Heart left ventricle (tissue), 16 donors: Measurements from ENCODE around the gene TMEM91. TPM values are rescaled to one million over a fixed set of nuclear protein-coding genes. Genes with fewer than 3 reads are reported as not detected.

Source experiments
- ATAC-seq, 4 donors: fragments of 200-7000 bp; cut with Tn5 transposase; one replicate each; pipeline ENCODE4 v1.9.1; 2020 to 2022; ENCODE audit warnings: moderate library complexity in 4 of 4, mild to moderate bottlenecking in 3 of 4, moderate number of reproducible peaks in 1 of 4
- DNase-seq, 5 donors: peaks; one replicate each; pipeline ENCODE4 v3.0.0-alpha.2; 2020
- H3K27ac ChIP-seq, 12 donors: fragments of 200-600 bp; sonication (generic) in 4 of 12; one replicate each; pipeline versions ENCODE4 v1.5.0 to v1.8.0; 2016 to 2022; ENCODE audit warnings: mild to moderate bottlenecking in 2 of 12
- H3K27me3 ChIP-seq, 9 donors: fragments of 200-600 bp; sonication (generic) in 2 of 9; one replicate each; pipeline versions ENCODE4 v1.5.1 to v1.8.0; 2016 to 2022; ENCODE audit warnings: mild to moderate bottlenecking in 3 of 9
- H3K36me3 ChIP-seq, 9 donors: fragments of 200-600 bp; sonication (generic) in 2 of 9; one replicate each; pipeline versions ENCODE4 v1.5.0 to v1.8.0; 2018 to 2022; ENCODE audit warnings: mild to moderate bottlenecking in 2 of 9
- H3K4me1 ChIP-seq, 12 donors: fragments of 200-600 bp; sonication (generic) in 4 of 12; one replicate each; pipeline versions ENCODE4 v1.5.0 to v1.8.0; 2016 to 2022; ENCODE audit warnings: mild to moderate bottlenecking in 3 of 12
- H3K4me3 ChIP-seq, 12 donors: fragments of 200-600 bp; sonication (generic) in 4 of 12; one replicate each; pipeline versions ENCODE4 v1.5.0 to v1.8.0; 2017 to 2022; ENCODE audit warnings: mild to moderate bottlenecking in 9 of 12, moderate library complexity in 4 of 12
- H3K9me3 ChIP-seq, 12 donors: fragments of 200-600 bp; sonication (generic) in 4 of 12; one replicate each; pipeline versions ENCODE4 v1.5.0 to v1.8.0; 2016 to 2022; ENCODE audit warnings: mild to moderate bottlenecking in 1 of 12
- POLR2A ChIP-seq, 2 donors: fragments of 450-650 bp; IDR thresholded peaks; one replicate each; pipeline ENCODE4 v1.6.1; 2017; ENCODE audit warnings: antibody characterized with exemption in 2 of 2, mild to moderate bottlenecking in 2 of 2, moderate library complexity in 2 of 2
- WGBS, 4 donors: extraction: QIAGEN DNeasy Blood & Tissue Kit in 2 of 4; methylation state at CpG; one replicate each; pipeline versions ENCODE4 v1.1.5 to v1.1.7; 2013 to 2018; 5-methylcytosine and 5-hydroxymethylcytosine counted together
- intact Hi-C, 10 donors: fragments of 100-400 bp; cut with DNase I; formaldehyde crosslinking; loops; one replicate each; pipeline versions ENCODE4 v1.11.1 to v1.14.2; 2022
- polyA plus RNA-seq, 2 donors: library from polyadenylated mRNA; stranded (reverse); fragments of 200-250 nt; gene quantifications; one replicate each; pipeline ENCODE4 v1.2.3, GENCODE V29; 2013
- total RNA-seq, 9 donors: library from RNA; depleted of rRNA in 2 of 9; stranded (reverse); fragments of >200 nt in 2 of 9; fragmentation: NEBNext Ultra II Directional in 3 of 9; extraction: Animal tissue kit (Norgen Biotek cat#: 25700) in 3 of 9; gene quantifications; one replicate each; pipeline versions ENCODE4 v1.1.0 to v1.2.4, GENCODE V29; 2016 to 2023
- TF ChIP-seq, protein P1 (sequence below), 12 donors: fragments of 200-600 bp; sonication (generic) in 4 of 12; IDR thresholded peaks; one replicate each; pipeline versions ENCODE4 v1.5.0 to v1.8.0; 2018 to 2022; ENCODE audit warnings: antibody characterized with exemption in 12 of 12, mild to moderate bottlenecking in 5 of 12
- donor health status: ischemic (EF 13 %, LVEDD 7.1; RV severe dilation, severe dysfunction).
- donor health status: healthy with polysubstance abuse.
- donor health status: DM: no; HTN: yes; CAD: no.
- donor health status: DM: no; HTN: no; CAD: no.
- donor health status: ischemic (EF 25% LVEDD 6.9; RV normal size, moderate dysfunction).
- donor health status: ischemic (EF 25% LVEDD 5.7; RV mildly dilated, moderate dysfunction).
- donor health status: healthy.
- donor health status: DM: yes; HTN: yes; CAD: no.
- donor health status: ischemic (EF 35%, LVEDD 5.7; RV mildly dilated, moderate dysfunction).
- donor health status: nonischemic (EF 11% LVEDD 7.7; RV severe dilation, severe dysfunction).
- donor health status: DM: yes; HTN: yes; CAD: no.
- donor health status: PGD.
- donor health status: ischemic (EF 29% LVEDD 5.4; RV normal size, mild dysfunction).
- donor health status: nonischemic (EF 23%, LVEDD 6.1; RV moderate dilation, normal function).

The TMEM91 gene
- total and polyA plus RNA-seq, 11 donors: 1.0 to 6.7 (median 2.5) TPM

DNA sequence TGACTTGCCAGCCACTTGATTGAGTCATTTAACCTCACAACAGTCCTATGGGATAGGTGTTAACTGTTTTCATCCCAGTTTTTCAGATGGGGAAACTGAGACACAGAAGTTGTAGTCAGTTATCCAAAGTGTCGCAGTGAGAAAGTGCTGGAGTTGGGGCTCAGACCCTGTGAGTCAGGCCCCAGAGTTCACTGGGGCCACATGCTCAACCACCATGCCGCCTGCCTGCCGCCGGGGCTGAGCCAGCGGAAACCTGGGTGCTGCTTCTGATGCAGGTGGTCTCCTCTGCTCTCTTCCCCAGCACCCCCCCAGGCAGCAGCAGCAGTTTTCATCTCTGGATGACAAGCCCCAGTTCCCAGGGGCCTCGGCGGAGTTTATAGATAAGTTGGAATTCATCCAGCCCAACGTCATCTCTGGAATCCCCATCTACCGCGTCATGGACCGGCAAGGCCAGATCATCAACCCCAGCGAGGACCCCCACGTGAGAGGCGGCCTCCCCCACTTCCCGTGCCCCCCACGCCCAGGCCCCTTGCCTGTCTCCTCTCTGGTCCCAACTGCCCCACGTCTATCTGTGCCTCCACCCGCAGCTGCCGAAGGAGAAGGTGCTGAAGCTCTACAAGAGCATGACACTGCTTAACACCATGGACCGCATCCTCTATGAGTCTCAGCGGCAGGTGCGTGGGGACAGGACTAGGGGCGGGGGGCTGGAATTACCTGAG lies 34.2 kb downstream of the TMEM91 start:
- peak overlapping the region in 11 of 12 donors; percentile 55 to 88 (median 79) for H3K27ac ChIP-seq
- ATAC-seq (no peak), DNase-seq (no peak)
- H3K4me3 ChIP-seq: no peak overlapping the region
- H3K9me3 ChIP-seq: no peaks in the 10 kb centered on the region
- intact Hi-C loops: loop anchor here in 1 of 10 donors (2.0 kb wide), 1 partner anchor 16 kb away; the partner anchor contains the start of gene B3GNT8
- peaks cover 0 to 74% (median 62%) of the 10 kb centered on the region in 12 donors for H3K4me1 ChIP-seq
- TF ChIP-seq POLR2A (IDR thresholded peaks at IDR 0.05): no peak
- TF ChIP-seq, protein P1, sequence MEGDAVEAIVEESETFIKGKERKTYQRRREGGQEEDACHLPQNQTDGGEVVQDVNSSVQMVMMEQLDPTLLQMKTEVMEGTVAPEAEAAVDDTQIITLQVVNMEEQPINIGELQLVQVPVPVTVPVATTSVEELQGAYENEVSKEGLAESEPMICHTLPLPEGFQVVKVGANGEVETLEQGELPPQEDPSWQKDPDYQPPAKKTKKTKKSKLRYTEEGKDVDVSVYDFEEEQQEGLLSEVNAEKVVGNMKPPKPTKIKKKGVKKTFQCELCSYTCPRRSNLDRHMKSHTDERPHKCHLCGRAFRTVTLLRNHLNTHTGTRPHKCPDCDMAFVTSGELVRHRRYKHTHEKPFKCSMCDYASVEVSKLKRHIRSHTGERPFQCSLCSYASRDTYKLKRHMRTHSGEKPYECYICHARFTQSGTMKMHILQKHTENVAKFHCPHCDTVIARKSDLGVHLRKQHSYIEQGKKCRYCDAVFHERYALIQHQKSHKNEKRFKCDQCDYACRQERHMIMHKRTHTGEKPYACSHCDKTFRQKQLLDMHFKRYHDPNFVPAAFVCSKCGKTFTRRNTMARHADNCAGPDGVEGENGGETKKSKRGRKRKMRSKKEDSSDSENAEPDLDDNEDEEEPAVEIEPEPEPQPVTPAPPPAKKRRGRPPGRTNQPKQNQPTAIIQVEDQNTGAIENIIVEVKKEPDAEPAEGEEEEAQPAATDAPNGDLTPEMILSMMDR (IDR thresholded peaks at IDR 0.05): no peak
- WGBS, 4 donors: 63 to 70% (median 67%) methylated on average over 21 to 23 of the region's 23 CpGs
- peaks cover 0 to 45% (median 28%) of the 10 kb centered on the region in 9 donors for H3K36me3 ChIP-seq
- no peaks in the 10 kb centered on the region for H3K27me3 ChIP-seq

DNA sequence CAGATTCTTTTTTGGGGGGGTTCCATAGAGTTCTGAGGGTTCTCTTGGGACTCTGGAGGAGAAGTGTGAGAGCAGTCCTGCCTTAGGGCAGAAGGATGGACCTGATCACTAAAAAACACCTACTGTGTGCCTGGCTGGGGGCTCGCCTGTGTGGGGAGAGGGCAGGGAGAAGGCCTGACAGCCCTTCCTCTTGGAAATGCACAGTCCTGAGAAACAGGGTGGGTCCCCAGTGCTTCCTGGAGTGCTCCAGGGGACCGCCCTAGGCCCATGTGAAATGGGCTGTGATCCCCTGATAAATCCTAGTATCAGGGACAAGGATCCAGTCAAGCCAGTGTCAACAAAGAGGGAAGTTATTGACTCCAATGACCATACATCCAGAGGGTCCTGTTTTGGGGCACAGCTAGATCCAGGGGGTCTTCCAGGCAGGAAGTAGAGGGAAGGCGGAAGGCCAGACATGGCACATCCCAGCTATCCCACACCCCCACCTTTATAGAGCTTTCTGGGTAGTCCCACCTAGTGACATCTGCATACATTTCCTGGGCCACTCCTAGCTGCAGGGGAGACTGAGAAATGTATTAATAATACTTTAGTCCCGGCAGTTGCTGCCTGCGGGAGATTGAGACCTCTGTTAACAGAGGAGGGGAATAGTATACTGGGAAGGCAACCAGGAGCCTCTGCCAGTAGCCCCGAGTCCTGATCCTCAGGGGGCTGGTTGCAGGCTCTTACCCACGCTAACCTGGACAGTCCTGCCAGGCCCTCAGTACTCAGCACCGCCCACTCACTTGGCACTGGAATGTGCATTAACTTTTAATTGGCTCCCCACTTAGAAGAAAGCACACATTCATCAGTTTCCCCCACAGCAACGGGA lies 35.0 kb downstream of the TMEM91 start:
- Histone ChIP-seq H3K27ac (peak overlapping the region; percentile 6 to 88 (median 78)), H3K4me3 (no peak overlapping the region), H3K9me3 (no peaks in the 10 kb centered on the region), H3K4me1 (peaks cover 0 to 70% (median 56%) of the 10 kb centered on the region in 12 donors), H3K27me3 (no peaks in the 10 kb centered on the region), H3K36me3 (peaks cover 0 to 48% (median 34%) of the 10 kb centered on the region in 9 donors)
- TF ChIP-seq, protein P1 (IDR thresholded peaks at IDR 0.05): no peak
- TF ChIP-seq POLR2A (IDR thresholded peaks at IDR 0.05): no peak
- ATAC-seq: peak in 2 of 4 donors; percentile 5
- 44 to 49% (median 47%) methylated on average over 9 of the region's 9 CpGs for WGBS, 4 donors
- intact Hi-C loops: loop anchor here in 1 of 10 donors (2.0 kb wide), 1 partner anchor 15 kb away; the partner anchor contains the start of gene B3GNT8
- DNase-seq: no peak

DNA sequence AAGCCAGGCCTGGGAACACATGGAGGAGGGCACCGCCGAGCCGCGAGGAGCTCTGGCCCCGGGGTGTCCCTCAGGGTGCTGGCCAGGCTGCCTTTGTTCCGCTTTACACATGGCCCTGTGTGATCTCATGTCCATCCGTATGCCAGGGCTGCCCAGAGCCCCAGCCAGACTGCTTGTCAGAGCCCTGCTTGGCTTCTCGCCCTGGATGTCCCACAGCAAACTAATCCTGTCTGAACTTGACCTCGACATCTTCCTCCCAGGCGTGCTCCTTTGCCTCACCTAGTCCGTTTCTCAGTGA lies 35.6 kb downstream of the TMEM91 start:
- Histone ChIP-seq H3K27ac (peak overlapping the region; percentile 6 to 88 (median 78)), H3K27me3 (no peaks in the 10 kb centered on the region), H3K9me3 (no peaks in the 10 kb centered on the region), H3K36me3 (peaks cover 0 to 54% (median 40%) of the 10 kb centered on the region in 9 donors), H3K4me3 (no peak overlapping the region), H3K4me1 (peaks cover 0 to 67% (median 50%) of the 10 kb centered on the region in 12 donors)
- peak; percentile 72 to 89 (median 80) for DNase-seq
- intact Hi-C loops: loop anchor here in 1 of 10 donors (2.0 kb wide), 1 partner anchor 15 kb away; the partner anchor contains the start of gene B3GNT8
- 31 to 48% (median 44%) methylated on average over 11 of the region's 11 CpGs for WGBS, 4 donors
- ATAC-seq: peak; percentile 82 to 87 (median 85)
- TF ChIP-seq, protein P1 (IDR thresholded peaks at IDR 0.05): no peak
- TF ChIP-seq POLR2A (IDR thresholded peaks at IDR 0.05): no peak

DNA sequence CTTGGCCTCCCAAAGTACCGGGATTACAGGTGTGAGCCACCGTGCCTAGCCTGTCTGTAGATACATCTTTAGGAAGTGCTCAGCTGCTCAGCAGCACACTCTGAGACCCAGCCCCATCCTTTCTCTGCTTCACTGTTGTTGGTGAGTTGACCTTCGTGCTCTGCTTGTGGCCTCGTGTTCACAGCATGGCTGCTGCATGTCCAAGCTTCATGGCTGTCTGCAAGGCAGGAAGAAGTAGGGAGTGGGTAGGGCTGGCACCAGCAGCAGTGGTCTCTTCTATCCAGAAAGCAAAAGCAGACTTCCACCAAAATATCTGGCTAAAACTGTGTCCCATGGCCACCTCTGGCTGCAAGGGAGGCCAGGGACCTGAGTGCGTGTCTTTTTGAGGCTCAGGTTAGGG lies 36.6 kb downstream of the TMEM91 start:
- no peaks in the 10 kb centered on the region for H3K9me3 ChIP-seq
- ATAC-seq (no peak), DNase-seq (no peak)
- peaks cover 0 to 57% (median 40%) of the 10 kb centered on the region in 12 donors for H3K4me1 ChIP-seq
- intact Hi-C loops: no loop called here
- TF ChIP-seq, protein P1 (IDR thresholded peaks at IDR 0.05): no peak
- TF ChIP-seq POLR2A (IDR thresholded peaks at IDR 0.05): no peak
- WGBS, 4 donors: 95 to 97% (median 97%) methylated on average over 5 of the region's 5 CpGs
- no peak overlapping the region for H3K4me3 ChIP-seq
- no peaks in the 10 kb centered on the region for H3K27me3 ChIP-seq
- peaks cover 0 to 64% (median 49%) of the 10 kb centered on the region in 9 donors for H3K36me3 ChIP-seq
- peak overlapping the region in 4 of 12 donors; percentile 6 to 85 (median 78) for H3K27ac ChIP-seq
